Body of pancreas (tissue), 4 donors: Measurements from ENCODE around the gene SCARF1.

Experiments
- CTCF ChIP-seq, 7 experiments: fragments of 450-650 bp in 4 of 7; fragments of 200-600 bp in 3 of 7; sonication (generic) in 3 of 7; IDR thresholded peaks; one replicate each; pipeline ENCODE4 v1.5.1; 2016 to 2019; ENCODE audit warnings: antibody characterized with exemption in 7 of 7
- POLR2A ChIP-seq, 3 donors: fragments of 450-650 bp; IDR thresholded peaks; one replicate each; pipeline ENCODE4 v1.6.1; 2016; ENCODE audit warnings: antibody characterized with exemption in 3 of 3, mild to moderate bottlenecking in 2 of 3

- no peak for TF ChIP-seq CTCF (IDR thresholded peaks at IDR 0.05)
- no peak for TF ChIP-seq POLR2A (IDR thresholded peaks at IDR 0.05)
Measured at GRCh38 chr17:1690544-1691221, 45.2 kb upstream of the SCARF1 start.
